ENCODE data around the gene STRIT1.

Gene STRIT1

DNA sequence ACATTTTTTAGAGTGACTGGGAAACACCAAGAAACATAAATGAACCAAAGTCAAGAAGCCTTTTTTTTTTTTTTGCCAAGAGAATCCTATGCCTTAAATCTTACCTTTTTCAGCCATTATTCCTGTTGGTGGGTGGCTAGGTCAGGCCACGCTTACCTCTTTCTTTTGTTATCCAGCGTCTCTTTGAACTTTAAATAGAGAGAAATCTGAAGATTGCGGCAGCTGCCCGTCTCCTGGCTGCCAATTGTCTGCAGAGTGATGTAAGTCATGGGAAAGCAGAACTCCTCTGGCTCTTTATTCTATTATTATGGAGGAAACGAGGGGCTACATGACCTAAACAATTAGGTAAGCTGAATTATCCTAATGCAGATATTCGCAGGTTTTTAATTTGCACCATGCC is at the start of gene STRIT1:
Gene STRIT1 (minus strand): TSS at position 168 of the 400 bp plus-strand sequence.
- DNase-seq (ENCODE audit: low spot score) = no peak

DNA sequence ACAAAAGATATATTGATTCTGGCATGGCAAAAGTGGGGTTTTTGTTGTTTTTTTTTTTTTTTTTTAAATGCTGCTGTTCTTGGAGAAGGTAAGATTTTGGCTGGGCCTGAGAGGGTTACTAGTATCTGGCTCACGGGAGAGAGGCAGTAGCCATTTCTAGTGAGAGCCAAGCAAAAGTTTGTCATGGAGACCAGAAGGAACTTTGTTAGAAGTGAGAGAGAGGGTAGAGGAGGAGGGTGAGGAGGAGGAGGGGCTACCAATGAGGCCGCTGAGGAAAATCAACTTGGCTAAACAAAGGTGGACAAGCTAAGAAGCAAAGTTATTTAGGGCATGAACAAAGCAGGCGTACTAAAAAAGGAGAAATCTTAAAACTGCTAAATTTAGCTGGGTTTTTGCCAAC is 48.9 kb upstream of the STRIT1 start:
- DNase-seq (ENCODE audit: low spot score) = no peak

DNA sequence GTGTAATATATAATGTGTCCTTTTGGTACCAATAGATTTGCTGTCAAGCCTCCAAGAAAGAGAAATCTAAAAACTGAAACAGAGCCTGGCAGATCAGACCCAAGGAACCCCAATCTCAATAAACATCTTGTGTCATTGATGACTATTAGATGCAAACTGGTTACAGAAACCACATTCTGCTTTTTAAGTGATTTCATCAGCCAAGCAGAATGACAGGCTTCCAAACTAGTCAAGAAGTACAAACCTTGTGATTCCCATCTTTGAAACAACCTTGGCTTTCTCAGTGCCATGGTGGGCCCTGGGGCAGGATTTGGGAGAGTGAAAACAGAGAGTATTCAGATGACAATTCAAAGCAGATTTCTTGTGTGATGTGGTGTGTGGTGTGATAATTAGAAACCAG is 45.6 kb upstream of the STRIT1 start:
- DNase-seq (ENCODE audit: low spot score) = no peak

GRCh38 chr3:155335724-155336354 is 42.4 kb upstream of the STRIT1 start:
- DNase-seq (ENCODE audit: low spot score) = no peak

- no peak for DNase-seq (ENCODE audit: low spot score)
These were observed 41.6 kb upstream of the STRIT1 start for GRCh38 chr3:155334914-155335723.

DNA sequence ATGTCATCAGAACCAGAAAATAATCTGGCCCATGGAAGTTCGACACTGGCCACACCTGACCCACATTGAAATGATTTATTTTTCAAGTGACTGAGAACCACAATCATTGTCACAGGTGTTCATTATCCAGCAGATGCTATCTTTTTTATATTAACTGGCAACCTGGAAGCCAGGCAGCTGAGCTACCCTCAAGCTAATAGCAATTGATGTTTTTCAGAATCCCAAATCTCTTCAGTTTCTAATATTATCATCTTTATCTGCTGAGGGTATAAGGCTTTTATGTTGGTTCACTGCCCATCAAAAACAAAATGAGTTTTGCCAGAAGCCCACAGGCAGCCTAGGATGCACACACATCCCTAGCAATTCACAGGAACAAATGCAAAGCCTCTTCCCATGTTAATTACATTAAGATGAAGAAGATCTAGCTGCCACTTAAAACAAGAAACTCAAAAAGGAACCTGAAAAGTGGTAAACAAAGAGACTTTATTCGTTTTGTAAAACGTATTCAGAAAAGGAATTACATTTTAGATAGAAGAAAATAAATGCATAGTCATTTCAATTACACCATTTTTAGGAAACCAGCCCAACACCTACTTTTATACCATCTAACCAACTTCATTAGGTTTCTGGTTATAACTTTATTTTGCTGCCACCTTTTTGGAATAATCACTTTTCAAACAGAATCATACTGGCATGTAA is 40.9 kb upstream of the STRIT1 start:
- no peak for DNase-seq (ENCODE audit: low spot score)

DNA sequence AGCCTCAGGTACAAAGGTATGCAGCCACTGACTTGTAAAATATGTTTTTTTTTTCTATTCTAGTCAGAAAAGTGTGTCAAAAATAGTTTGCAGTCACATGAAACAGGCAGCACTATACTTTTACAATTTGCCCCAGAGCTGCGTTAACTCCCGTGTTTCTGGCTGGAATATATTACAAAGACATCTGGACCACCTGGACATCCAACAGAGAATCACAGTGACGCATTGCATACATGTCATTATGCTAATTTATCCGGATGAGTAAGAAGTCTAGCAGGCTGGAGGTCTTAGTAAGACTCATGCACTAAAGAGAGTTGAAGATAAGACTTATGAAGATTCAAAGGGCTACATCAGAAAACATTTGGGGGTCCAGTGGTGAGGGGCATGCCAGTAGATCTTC is 39.2 kb upstream of the STRIT1 start:
- DNase-seq (ENCODE audit: low spot score) = no peak

DNA sequence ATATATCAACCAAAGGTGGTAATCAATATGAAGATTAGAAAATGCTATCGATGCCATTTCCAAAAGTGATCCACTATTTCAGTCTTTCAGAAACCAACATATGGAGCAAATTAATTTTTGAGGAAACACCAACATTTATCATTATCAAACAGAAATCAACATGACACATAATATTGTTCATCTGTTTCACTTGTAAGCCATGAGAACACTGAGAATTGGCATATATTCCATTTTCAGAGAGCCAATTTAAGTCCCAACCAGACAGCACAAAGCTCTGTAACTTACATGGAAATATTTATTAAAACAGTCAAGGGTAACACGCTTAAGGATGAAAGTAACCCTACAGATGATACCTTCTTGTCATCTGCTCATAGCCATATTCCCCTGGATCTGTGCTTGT is 37.6 kb upstream of the STRIT1 start:
- no peak for DNase-seq (ENCODE audit: low spot score)

DNA sequence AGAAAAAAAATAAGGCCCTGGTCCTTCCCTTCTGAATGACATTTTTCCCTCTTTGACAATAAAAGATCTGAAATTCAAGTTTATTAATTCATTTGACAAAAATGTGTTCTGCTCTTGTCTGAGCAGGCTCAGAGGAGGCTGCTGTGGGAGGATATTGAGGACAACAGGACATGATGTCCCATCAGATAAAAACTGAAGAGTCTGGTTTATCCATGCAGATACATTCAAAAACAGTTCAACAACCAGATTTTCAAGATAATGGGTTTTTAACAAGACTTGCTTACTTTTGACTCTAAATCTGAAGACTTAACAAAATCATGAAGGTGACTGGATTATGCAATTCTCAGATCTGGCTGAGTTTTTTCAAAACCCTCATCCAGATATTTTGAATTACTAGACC is 36.9 kb upstream of the STRIT1 start:
- no peak for DNase-seq (ENCODE audit: low spot score)

GRCh38 chr3:155329513-155330048 is 36.1 kb upstream of the STRIT1 start:
- no peak for DNase-seq (ENCODE audit: low spot score)

DNA sequence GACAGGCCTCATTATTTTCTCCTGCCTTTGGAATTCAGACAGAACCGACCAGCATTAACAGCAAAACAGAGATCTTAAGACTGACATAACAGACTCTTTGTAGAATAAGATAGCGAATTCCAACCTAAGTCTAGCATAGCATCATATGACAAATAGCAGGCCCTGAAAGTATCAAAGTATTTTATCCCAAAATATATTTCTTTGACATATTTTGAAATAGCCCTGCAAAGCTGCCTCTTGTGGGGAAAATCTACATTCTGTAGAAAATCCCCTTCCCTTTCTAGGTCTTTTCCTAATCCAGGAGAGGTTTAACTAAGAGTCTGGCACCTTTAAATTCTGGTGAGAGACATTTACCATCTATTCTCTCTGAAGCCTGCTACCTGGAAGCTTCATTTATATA is 34.4 kb upstream of the STRIT1 start:
- DNase-seq (ENCODE audit: low spot score) = no peak

GRCh38 chr3:155327430-155327829 is 33.9 kb upstream of the STRIT1 start:
- DNase-seq (ENCODE audit: low spot score) = no peak

DNA sequence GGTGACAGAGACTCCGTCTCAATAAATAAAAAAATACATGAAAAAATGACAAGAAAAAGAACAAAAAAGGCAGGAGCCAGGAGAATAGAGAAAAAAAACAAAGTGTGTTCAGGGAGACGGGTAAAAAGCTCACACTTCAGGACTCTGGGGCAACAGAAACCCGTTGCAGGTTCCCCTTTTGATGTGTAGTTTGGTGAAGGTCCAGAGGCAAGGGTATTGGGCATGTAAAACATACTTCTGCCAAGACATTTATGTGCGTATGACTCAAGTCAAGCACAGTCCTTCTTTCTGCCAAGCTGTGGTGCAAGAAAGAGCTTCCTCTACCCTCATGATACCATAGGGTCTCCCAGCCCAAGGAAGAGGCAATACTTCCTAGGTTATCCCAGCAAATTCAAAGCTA is 33.4 kb upstream of the STRIT1 start:
- no peak for DNase-seq (ENCODE audit: low spot score)

GRCh38 chr3:155326244-155326643 is 32.8 kb upstream of the STRIT1 start:
- DNase-seq (ENCODE audit: low spot score) = no peak

- DNase-seq (ENCODE audit: low spot score) = peak; percentile 26
These were observed 31.9 kb upstream of the STRIT1 start for GRCh38 chr3:155325263-155325835.

GRCh38 chr3:155323063-155323666 is 29.7 kb upstream of the STRIT1 start:
- DNase-seq (ENCODE audit: low spot score) = peak; percentile 70

GRCh38 chr3:155321418-155321817 is 27.9 kb upstream of the STRIT1 start:
- DNase-seq (ENCODE audit: low spot score) = no peak

- no peak for DNase-seq (ENCODE audit: low spot score)
These were observed 27.5 kb upstream of the STRIT1 start for GRCh38 chr3:155320934-155321333.

GRCh38 chr3:155318740-155319139 is 25.3 kb upstream of the STRIT1 start:
- DNase-seq (ENCODE audit: low spot score) = no peak

DNA sequence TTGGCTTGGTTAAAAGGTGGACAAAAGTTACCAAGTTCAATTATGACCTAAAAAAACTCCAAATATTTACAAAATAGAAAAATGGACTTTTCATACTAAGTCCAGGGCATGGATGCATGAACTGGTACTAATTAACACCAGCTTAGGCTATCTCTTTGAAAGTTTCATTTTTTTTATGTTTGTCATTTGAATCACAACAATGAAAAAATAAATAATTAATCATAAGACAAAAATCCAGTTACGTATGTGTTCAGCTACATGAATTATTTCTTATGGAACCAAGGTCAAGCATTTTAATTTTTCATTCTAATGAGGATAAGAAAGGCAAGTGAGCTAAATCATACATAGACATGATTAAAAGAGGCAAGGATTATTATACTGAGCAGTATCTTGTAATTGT is 23.7 kb upstream of the STRIT1 start:
- no peak for DNase-seq (ENCODE audit: low spot score)

- DNase-seq (ENCODE audit: low spot score) = no peak
These were observed 22.9 kb upstream of the STRIT1 start for GRCh38 chr3:155316426-155316825.

- no peak for DNase-seq (ENCODE audit: low spot score)
These were observed 20.4 kb upstream of the STRIT1 start for GRCh38 chr3:155313916-155314315.

Measured in kidney tubule cell (primary cell).